ENCODE results near the gene NR2C2AP. TPM values are rescaled to one million over a fixed set of nuclear protein-coding genes. Genes with fewer than 3 reads are reported as not detected.

NR2C2AP gene
- total RNA-seq (2022) (13.4 and 20.6 TPM in 2 replicates), Bru-seq, nascent RNA (percentile 57 among the genes with signal in this experiment), BruChase-seq, experiment 1, labeled RNA remaining after a 6-hour chase (percentile 77 among the genes with signal in this experiment), BruChase-seq, experiment 2, labeled RNA remaining after a 2-hour chase (percentile 69 among the genes with signal in this experiment)
- long read RNA-seq, transcript NR2C2AP-201 (5 exons, 1,293 nt) = major isoform, 12 of 27 reads
- long read RNA-seq, partial matches to known transcripts = 3 of 27 reads
- long read RNA-seq, other reads (novel, unspliced or antisense) = 9 of 27 reads

DNA sequence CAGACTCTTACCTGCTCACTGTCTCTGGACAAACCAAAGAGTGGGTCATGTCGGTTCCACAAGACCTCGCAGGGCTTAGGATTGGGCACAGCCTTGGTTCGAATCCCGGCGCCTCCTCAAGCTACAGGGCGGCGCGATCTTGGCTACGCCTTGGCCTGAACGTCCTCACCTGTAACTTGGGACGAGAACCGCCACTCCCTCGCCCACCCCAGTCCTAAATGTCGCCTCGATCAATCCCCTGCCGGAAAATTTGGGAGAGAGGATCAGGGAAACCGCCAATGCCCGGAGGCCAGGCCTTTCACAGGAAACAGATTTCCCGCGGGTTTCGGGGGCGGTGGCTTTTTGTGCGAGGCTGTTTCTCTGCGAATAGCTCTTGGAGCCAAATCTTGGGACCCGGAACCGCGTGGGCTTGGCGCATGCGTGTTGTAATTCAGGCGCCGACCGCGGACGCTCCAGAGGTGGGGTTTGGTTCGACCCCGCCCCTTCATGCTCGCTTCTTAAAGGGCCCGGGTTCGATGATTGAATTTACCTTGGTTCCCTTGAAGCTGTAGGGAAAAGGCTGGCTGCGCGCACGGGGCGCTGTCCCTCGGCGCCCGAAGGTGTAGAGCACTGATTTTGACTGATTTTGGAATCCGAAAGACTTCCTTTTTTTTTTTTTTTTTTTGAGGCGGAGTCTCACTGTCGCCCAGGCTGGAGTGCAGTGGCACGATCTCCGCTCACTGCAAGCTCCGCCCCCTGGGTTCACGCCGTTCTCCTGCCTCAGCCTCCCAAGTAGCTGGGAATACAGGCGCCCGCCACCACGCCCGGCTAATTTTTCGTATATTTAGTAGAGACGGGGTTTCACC lies at the start of gene NR2C2AP:
Gene NR2C2AP, minus strand, starts transcription at position 403 of the 845 bp plus-strand sequence. Its CDS starts 354 bp downstream, at position 49.
- peak within 1 kb of the TSS; percentile 85 for H3K4me3 Mint-ChIP-seq (ENCODE audit: unreplicated experiment)
- CTCF ChIA-PET = interaction anchor here (0.6 to 1.4 kb wide), 7 partner anchors 9 to 198 kb away, joined by 3 to 6 read pairs (median 4); partner anchors contain the start of genes BORCS8 and RFXANK
- intact Hi-C loops (cut with micrococcal nuclease) = no loop called here
- BruUV-seq (replicated peaks) = TSS peak; percentile 82
- DNase-seq (ENCODE audit: unreplicated experiment) = peak; percentile 93
- no peak for TF ChIP-seq CTCF (IDR thresholded peaks at IDR 0.05; ENCODE audit: unreplicated experiment)
- peak within 1 kb of the TSS; percentile 88 for H3K27ac Mint-ChIP-seq (ENCODE audit: low read depth, unreplicated experiment)
- H3K36me3 Mint-ChIP-seq (ENCODE audit: insufficient read depth, unreplicated experiment) = peaks cover 21% of the 10 kb centered on the region
- no peaks in the 10 kb centered on the region for H3K9me3 Mint-ChIP-seq (ENCODE audit: unreplicated experiment)
- peaks cover 13% of the 10 kb centered on the region for H3K4me1 Mint-ChIP-seq (ENCODE audit: insufficient read depth, unreplicated experiment)
- POLR2A ChIA-PET = interaction anchor here (0.9 to 3.3 kb wide), 8 partner anchors 10 to 286 kb away, joined by 3 to 64 read pairs (median 4); partner anchors contain the start of genes BORCS8, GATAD2A and RFXANK
- H3K27me3 Mint-ChIP-seq (ENCODE audit: insufficient read depth, unreplicated experiment) = no peaks in the 10 kb centered on the region

DNA sequence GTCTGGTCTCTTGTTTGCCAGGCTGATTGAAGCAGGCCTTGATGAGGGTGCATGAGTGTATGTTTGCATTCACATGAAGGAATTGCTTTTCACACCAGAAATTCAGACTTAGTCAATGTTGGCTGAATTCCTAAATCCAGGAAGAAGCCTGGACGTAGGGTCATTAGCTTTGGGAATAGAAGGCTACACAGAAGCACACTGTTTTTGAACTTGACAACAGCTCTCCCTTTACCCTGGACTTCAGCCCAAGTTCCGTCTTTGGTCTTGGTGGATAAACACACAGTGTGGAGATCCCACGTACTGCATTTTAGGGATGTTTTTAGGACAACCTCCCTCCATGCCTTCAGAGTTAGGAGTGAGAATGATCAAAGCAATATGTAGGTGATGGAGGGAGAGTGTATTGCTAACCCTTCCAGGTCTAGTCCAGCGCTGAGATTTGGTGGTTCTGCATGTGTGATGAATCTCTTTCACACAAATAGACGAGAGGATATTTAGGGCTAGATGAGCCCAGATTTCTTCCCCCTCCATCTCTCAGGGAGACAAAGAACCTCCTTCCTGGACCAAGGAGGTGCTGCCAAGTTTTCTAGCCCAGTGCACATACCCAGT lies 47.1 kb upstream of the NR2C2AP start:
- Mint-ChIP-seq H3K27me3 (ENCODE audit: insufficient read depth, unreplicated experiment) (peaks cover 60% of the 10 kb centered on the region), H3K4me1 (ENCODE audit: insufficient read depth, unreplicated experiment) (no peaks in the 10 kb centered on the region), H3K9me3 (ENCODE audit: unreplicated experiment) (no peaks in the 10 kb centered on the region), H3K27ac (ENCODE audit: low read depth, unreplicated experiment) (no peak overlapping the region), H3K36me3 (ENCODE audit: insufficient read depth, unreplicated experiment) (no peaks in the 10 kb centered on the region), H3K4me3 (ENCODE audit: unreplicated experiment) (no peak overlapping the region)
- CTCF ChIA-PET = interaction anchor here (0.6 kb wide), 2 partner anchors 65 to 265 kb away, joined by 3 read pairs; partner anchors contain the start of gene TSSK6
- TF ChIP-seq CTCF (IDR thresholded peaks at IDR 0.05; ENCODE audit: unreplicated experiment) = no peak
- DNase-seq (ENCODE audit: unreplicated experiment) = no peak
- intact Hi-C loops (cut with micrococcal nuclease) = no loop called here
- no TSS peak for BruUV-seq (replicated peaks)
- POLR2A ChIA-PET = no interaction called here

GRCh38 chr19:19240476-19240875 lies 37.3 kb upstream of the NR2C2AP start:
- no TSS peak for BruUV-seq (replicated peaks)
- CTCF ChIA-PET = no interaction called here

More at GRCh38 chr19:19240476-19240875, 37.3 kb upstream of the NR2C2AP start:
- intact Hi-C loops (cut with micrococcal nuclease) = no loop called here
- no peak for DNase-seq (ENCODE audit: unreplicated experiment)
- Mint-ChIP-seq H3K4me3 (ENCODE audit: unreplicated experiment) (no peak overlapping the region), H3K27ac (ENCODE audit: low read depth, unreplicated experiment) (no peak overlapping the region), H3K27me3 (ENCODE audit: insufficient read depth, unreplicated experiment) (peaks cover 22% of the 10 kb centered on the region), H3K9me3 (ENCODE audit: unreplicated experiment) (no peaks in the 10 kb centered on the region), H3K36me3 (ENCODE audit: insufficient read depth, unreplicated experiment) (no peaks in the 10 kb centered on the region), H3K4me1 (ENCODE audit: insufficient read depth, unreplicated experiment) (no peaks in the 10 kb centered on the region)
- TF ChIP-seq CTCF (IDR thresholded peaks at IDR 0.05; ENCODE audit: unreplicated experiment) = no peak
- POLR2A ChIA-PET = no interaction called here

Measured in MCF 10A (cell line).